Measurements from ENCODE around the gene IGF2BP2. TPM values are rescaled to one million over a fixed set of nuclear protein-coding genes. Genes with fewer than 3 reads are reported as not detected.

Gene IGF2BP2
- total and polyA plus RNA-seq, 2 of the 4 experiments (the other 2 are of a cell fraction) = 23.4 to 88.2 TPM

DNA sequence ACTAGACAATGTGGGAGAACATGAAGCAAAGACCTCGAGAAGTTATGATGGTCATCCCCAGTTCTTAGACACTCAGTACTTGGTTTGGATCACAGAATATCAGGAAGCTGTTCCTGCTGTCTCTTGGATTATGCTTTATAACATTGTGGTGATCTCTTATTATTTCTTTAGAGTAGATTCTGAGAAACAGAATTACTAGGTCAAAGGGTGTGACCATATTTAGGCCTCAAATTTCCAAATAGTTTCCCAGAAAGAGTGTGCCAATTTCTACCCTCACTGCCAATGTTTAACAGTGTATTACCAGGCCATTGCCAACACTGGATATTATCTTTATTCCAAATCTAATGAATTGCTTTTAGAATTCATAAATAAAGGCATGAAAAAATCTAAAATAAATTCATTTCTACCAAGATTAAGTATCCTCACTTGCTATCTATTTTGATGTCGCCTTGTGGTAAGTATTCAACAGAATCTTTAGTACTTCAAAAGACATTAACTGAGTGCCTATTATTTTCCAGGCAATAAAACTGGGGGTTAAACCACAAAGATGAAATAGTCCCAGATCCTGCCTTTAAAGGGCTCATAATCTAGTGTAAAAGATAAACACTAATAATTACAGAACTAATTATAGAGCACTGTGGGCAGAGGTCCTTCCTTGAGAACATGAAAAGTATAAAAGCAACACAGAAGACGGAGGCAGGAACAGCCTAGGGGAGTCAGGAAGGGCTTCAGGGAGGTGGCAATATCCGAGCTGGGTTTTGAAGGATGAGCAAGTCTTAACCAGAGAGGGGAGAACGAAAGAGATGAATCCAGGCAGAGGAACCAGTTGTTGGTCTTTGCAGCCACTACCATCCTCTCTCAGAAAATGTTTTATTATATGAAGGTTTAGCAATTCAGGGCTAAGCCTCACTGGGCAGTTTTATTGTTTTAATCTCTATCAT lies 86.8 kb downstream of the IGF2BP2 start (continued):
- TF ChIP-seq MAZ (IDR thresholded peaks at IDR 0.05; ENCODE audit: borderline replicate concordance, low read depth, low read length) = no peak
- TF ChIP-seq CHD1 (IDR thresholded peaks at IDR 0.05; ENCODE audit: low read depth, low read length) = no peak
- no peak for TF ChIP-seq MAFK (IDR thresholded peaks at IDR 0.05; ENCODE audit: low read depth, low read length)

- DNase-seq (peak; percentile 85), ATAC-seq (ENCODE audit: low read depth) (peak; percentile 55)
- H4K20me1 ChIP-seq (ENCODE audit: insufficient read depth, low read length) = peaks cover 81% of the 10 kb centered on the region
- H3K27ac ChIP-seq (ENCODE audit: insufficient read depth, low read length) = no peak overlapping the region
- peak overlapping the region in 1 of 2 experiments; percentile 72; a peak in 1 of 4 replicates for H4K8ac ChIP-seq (ENCODE audit: low read depth in 2 of 2, low read length in 2 of 2)
- H2AK9ac ChIP-seq (replicated peaks; ENCODE audit: low read depth, low read length, poor library complexity) = no peak overlapping the region
- no peak overlapping the region; the same call in 2 of the 3 replicates for H2BK15ac ChIP-seq (ENCODE audit: low read depth, low read length)
- H3K9ac ChIP-seq (ENCODE audit: low read depth, low read length) = no peak overlapping the region
- H3K4me1 ChIP-seq (ENCODE audit: control insufficient read depth, insufficient read depth, low read length) = peaks cover 35% of the 10 kb centered on the region
- peak overlapping the region; percentile 98; the same call in 1 of the 2 replicates for H2BK120ac ChIP-seq (ENCODE audit: low read depth, low read length)
- H4K5ac ChIP-seq (ENCODE audit: low read depth, low read length) = no peak overlapping the region
- ChIA-PET POLR2A (ENCODE audit: unreplicated experiment) (interaction anchor here (0.6 kb wide), 1 partner anchor 35 kb away, joined by 3 read pairs; no protein-coding TSS in a partner anchor), CTCF (interaction anchor here (0.6 to 1.4 kb wide), 3 partner anchors 31 to 86 kb away, joined by 3 read pairs; no protein-coding TSS in a partner anchor)
- H3K4me2 ChIP-seq (ENCODE audit: low read depth, low read length) = peak overlapping the region; percentile 37; the same call in 1 of the 2 replicates
- H3K4ac ChIP-seq (ENCODE audit: low read depth, low read length) = peak overlapping the region; percentile 93; the same call in 1 of the 2 replicates
- dilution Hi-C loops (cut with HindIII; ENCODE audit: low sequenced_read_pairs, unreplicated experiment) = no loop called here
- no peak overlapping the region for H3K56ac ChIP-seq (ENCODE audit: extremely low read depth, insufficient read depth, low read length)
- H3K23ac ChIP-seq (ENCODE audit: low read depth, low read length) = peak overlapping the region; percentile 89; the same call in 1 of the 2 replicates
- H3K9me1 ChIP-seq (ENCODE audit: insufficient read depth, low read length) = peaks cover 17% of the 10 kb centered on the region
- H3K18ac ChIP-seq (ENCODE audit: low read depth, low read length) = no peak overlapping the region
- H4K91ac ChIP-seq (ENCODE audit: insufficient read depth, low read depth, low read length) = no peak overlapping the region
- intact Hi-C loops (cut with micrococcal nuclease) = no loop called here
- peaks cover 2% of the 10 kb centered on the region; the same call in 1 of the 2 replicates for H3K36me3 ChIP-seq (ENCODE audit: control insufficient read depth, insufficient read depth, low read length)
- H3K14ac ChIP-seq (replicated peaks; ENCODE audit: low read depth, low read length) = no peak overlapping the region; the same call in 1 of the 2 replicates
- H2BK20ac ChIP-seq (ENCODE audit: low read depth, low read length) = peak overlapping the region; percentile 96
- no peak overlapping the region for H3K4me3 ChIP-seq (ENCODE audit: insufficient read depth, low read depth, low read length)
- no peaks in the 10 kb centered on the region for H3K27me3 ChIP-seq (ENCODE audit: control insufficient read depth, insufficient read depth, low read length)
- H3K79me1 ChIP-seq (ENCODE audit: low read depth in 1 of 2, low read length in 2 of 2) = peaks cover 23 to 77% of the 10 kb centered on the region in 2 experiments
- H2AFZ ChIP-seq (replicated peaks; ENCODE audit: low read length, poor library complexity) = no peak overlapping the region
- no TSS peak for BruUV-seq (replicated peaks)
- in situ Hi-C loops (cut with MboI; ENCODE audit: low sequenced_read_pairs) = loop anchor here (5.0 to 10.0 kb wide), 2 partner anchors 75 to 188 kb away; no protein-coding TSS in a partner anchor
- peak overlapping the region; percentile 88 for H2BK5ac ChIP-seq (ENCODE audit: low read depth, low read length, poor library complexity, severe bottlenecking)
- no peaks in the 10 kb centered on the region for H3K9me3 ChIP-seq (ENCODE audit: control insufficient read depth, insufficient read depth, low read length)
- no peak overlapping the region for H2AK5ac ChIP-seq (ENCODE audit: low read depth, low read length)
- TF ChIP-seq CEBPB (IDR thresholded peaks at IDR 0.05; ENCODE audit: low read depth, low read length) = no peak
- no peak for TF ChIP-seq RCOR1 (IDR thresholded peaks at IDR 0.05; ENCODE audit: insufficient replicate concordance, low read length)
- TF ChIP-seq RAD21 (IDR thresholded peaks at IDR 0.05; ENCODE audit: low read length) = no peak
- TF ChIP-seq BHLHE40 (IDR thresholded peaks at IDR 0.05; ENCODE audit: low read depth, low read length) = no peak
- TF ChIP-seq POLR2A (IDR thresholded peaks at IDR 0.05; ENCODE audit: low read depth, low read length) = no peak
- TF ChIP-seq MAZ (IDR thresholded peaks at IDR 0.05; ENCODE audit: borderline replicate concordance, low read depth, low read length) = no peak
- TF ChIP-seq CHD1 (IDR thresholded peaks at IDR 0.05; ENCODE audit: low read depth, low read length) = no peak
- TF ChIP-seq CTCF (conservative IDR thresholded peaks at IDR 0.05; ENCODE audit: low read depth, low read length) = no peak
- TF ChIP-seq NFE2L2 (IDR thresholded peaks at IDR 0.05; ENCODE audit: low read depth, low read length) = no peak
- TF ChIP-seq SMC3 (IDR thresholded peaks at IDR 0.05; ENCODE audit: low read depth, low read length) = no peak
- no peak for TF ChIP-seq MXI1 (IDR thresholded peaks at IDR 0.05; ENCODE audit: borderline replicate concordance, low read depth, low read length)
- WGBS, 2 experiments (ENCODE audit: extremely low coverage in 2 of 2, insufficient read length in 1 of 2) = 8% methylated on average over 2 of the region's 3 CpGs; no CpG with 5 or more reads in 1 of the 2 experiments
Measured at GRCh38 chr3:185737020-185737419, 87.8 kb downstream of the IGF2BP2 start.
